ENCODE results near the gene PRRC2B.
"Not testable (repeated sequence)": the region's sequence is repeated elsewhere in the genome, so short reads cannot be mapped to it uniquely, and the experiment has no call there.

Gene PRRC2B

DNA sequence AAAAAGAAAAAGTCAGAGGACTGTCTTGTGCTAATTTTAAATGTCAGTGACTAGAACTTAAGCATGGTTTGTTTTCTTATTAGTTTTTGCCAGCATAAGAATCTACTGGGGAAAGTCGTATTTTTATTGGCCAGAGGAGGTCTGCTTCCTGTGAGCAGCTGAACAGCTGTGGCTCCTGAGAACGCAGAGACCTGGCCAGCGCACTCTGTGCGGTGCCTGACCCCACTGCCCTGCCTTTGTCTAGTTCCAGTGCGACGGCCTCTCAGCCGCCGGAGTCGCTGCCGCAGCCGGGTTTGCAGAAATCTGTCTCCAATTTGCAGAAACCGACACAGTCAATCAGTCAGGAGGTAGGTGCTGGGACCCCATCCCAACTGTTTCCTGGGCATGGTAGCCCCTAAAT lies 42.5 kb downstream of the PRRC2B start:
- DNase-seq (ENCODE audit: low read depth) = no peak

DNA sequence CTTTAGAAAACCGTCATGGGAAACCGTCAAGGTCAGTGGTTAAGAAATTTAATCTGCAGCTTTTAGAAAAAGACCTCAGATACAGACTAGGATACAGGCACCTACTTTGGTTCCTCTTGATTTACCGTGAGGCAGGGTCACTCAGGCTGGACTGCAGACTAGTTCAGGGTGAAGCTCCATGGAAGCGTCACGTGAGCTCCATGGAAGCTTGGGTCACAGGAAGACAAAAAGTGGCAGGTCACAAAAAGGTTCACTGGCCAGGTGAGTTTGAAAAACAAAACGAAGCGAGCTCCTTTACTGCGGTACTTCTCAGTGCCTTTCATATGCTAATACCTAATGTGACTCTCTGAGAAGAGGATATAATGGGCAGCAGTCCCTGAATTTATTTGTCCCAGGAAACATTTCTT lies 43.0 kb downstream of the PRRC2B start:
- no peak for DNase-seq (ENCODE audit: low read depth)

DNA sequence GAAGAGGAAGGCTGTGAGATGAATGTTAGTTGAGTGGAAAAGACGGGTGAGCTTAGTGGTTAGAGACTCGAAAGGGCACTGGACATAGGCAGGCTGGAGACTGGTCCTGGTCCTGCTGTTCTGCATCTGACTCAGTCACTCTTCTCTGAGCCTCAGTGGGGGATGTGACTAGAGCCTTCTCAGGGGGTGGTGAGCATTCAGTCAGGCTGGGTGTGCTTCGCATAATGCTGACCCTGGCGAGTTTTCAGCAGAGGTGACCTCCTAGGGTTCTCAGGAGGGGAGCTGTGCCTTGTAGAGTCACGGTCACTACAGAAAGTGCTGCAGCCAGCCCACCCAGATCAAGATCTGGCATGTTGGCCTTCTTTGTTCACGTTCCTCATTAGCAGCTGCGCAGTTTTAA lies 44.3 kb downstream of the PRRC2B start:
- no peak for DNase-seq (ENCODE audit: low read depth)

DNA sequence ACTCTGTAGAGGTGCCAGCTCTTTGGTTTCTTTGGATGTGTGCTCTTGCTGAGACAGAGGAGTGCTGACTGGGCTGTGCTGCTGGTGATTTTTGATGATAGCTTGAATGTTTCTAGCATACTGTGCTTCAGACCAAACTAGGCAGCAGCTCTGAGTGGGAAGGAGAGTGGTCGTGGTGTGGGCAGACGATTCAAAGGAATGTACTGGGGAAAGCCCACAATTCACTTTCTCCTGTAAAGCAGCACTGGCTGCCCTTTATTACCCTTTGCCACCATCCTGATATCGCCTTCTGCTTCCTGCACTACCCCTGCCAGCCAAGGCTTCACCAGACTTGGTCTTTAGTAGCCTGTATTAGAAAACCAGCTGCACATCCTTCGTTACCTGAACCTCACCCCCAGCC lies 45.3 kb downstream of the PRRC2B start:
- DNase-seq (ENCODE audit: low read depth) = no peak

DNA sequence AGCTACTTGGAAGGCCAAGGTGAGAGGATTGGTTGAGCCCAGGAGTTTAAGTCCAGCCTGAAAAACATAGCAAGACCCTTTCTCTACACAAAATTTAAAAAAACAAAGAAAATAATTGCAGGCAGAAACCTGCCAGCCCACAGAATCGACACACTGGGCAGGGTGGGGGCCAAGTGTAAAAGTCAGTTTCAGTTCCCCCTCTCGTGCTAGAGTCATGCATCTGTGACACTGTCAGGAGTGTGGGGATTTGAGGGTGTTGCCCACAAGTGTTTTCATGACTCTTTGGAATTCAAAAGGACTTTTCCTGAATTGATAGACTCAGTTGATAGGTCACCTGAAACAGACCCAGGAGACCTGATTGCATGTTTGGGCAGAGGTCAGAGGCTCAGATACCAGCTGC lies 47.6 kb downstream of the PRRC2B start:
- DNase-seq (ENCODE audit: low read depth) = no peak

DNA sequence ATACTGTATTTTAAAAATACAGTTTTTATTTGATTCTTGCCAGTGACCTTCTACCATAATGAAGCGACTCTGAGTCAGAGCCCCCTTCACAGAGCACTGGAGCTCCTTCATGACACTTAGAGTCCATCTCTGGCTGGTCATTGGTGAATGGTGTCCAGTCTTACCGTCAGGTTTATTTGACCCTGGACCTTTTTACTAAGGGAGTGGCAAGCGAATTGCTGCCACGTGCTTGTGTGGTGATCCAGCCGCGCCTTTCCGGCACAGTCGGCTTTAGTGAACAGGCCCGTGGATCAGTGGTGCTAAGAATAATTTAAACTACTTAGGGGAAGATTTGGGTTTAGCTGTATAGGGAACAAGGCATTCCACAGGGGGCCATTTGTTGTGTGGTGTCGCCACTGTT lies 48.5 kb downstream of the PRRC2B start:
- no peak for DNase-seq (ENCODE audit: low read depth)

DNA sequence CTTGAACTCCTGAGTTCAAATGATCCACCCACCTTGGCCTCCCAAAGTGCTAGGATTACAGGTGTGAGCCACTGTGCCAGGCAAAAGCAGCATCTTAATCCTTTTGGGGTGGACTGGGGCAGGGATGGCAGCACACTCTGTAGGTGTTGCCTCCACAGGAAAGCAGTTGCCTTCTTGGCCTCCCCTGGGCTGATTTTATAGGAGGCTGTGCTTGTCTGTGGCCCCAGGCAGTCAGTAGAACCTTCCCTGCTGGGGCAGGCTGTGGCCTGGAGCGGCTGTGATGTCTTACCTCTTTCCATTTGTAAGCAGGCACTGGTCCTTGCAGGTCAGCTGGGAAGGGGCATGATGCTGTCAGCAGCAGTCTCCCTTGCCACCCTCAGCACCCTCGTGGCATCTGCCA lies 49.8 kb downstream of the PRRC2B start:
- DNase-seq (ENCODE audit: low read depth) = no peak

DNA sequence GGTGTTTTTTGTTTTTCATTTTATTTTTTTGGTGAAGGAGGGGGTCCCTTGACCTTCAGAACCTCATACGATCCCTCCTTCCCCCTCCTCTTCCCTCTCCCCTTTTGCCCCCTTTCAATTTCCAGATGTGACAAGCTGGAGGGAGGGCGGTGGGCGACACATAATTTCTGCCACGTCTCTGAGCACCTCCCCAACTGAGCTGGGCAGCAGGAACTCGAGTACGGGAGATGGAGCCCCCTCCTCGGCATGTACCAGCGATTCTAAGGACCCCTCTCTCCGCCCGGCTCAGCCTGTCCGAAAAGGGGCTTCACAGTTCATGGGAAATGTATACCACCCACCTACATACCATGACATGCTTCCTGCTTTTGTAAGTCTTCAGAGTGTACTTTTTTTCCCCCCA lies 52.4 kb downstream of the PRRC2B start:
- DNase-seq (ENCODE audit: low read depth) = no peak

DNA sequence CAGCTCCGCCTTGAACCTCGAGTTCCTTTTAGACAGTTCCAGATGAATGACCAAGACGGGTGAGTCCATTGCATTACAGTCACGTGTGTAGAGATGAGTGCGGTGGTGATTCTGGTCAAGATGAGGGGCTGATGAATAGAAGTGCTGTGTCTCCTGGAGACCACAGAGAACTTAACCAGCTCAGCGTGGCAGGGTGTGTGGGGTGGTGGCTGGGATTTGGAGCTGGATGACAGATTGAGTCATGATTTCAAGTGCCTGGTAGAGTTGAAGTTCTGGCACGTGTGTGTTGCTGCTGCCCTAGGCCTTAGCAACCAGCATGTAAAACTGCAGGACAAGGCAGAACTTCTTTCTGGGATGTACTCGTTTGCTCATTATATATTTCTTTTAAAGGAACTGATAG lies 53.3 kb downstream of the PRRC2B start:
- DNase-seq (ENCODE audit: low read depth) = no peak

DNA sequence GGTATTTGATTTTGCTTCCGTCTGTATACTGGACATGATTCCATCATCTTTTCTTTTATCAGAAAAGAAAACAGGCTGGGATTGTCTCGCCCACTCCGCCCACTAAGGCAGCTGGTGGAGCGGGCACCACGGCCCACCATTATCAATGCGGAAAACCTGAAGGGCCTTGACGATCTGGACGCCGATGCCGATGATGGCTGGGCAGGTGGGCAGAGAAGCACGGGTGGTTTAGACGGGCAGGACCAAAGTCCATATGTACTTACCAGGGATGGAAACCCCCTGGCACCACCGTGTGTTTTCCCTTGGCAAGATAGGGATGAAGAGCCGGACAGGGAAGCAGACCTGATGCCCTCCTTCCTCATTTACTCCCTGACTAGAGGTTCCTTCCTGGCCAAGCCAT lies 53.7 kb downstream of the PRRC2B start:
- DNase-seq (ENCODE audit: low read depth) = no peak

DNA sequence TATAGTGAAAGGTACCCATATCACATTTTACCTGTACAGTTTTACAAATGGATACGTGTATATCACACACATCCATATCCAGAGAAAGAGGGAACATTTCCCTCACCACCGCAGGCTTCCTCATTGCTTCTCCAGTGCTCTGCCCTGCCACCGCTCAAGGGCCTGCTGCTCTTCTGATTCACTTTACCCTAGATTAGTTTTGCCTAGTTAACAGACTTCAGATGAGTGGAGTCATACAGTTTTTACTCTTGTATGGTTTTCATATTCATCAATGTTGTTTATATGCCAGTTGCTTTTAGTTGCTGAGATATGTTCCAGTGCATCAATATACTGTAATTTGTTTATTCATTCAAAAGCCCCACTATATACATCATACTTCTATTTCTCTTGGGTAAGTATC lies 54.9 kb downstream of the PRRC2B start:
- DNase-seq (ENCODE audit: low read depth) = no peak

DNA sequence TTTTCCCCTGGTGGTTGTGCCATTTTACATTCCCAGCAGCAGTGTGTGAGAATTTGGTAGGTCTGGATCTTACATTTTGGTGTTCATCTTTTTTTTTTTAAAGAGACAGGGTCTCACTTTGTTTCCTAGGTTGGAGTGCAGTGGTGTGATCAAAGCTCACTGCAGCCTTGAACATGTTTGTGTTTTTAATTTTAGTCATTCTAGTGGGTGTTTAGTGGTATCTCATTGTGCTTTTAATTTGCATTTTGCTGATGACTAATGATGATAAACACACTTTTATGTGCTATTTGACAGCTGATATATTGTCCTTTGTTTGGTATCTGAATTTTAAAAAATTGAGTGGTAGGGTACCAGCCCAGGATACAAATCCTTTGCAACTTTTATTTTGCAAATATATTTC lies 55.4 kb downstream of the PRRC2B start:
- DNase-seq (ENCODE audit: low read depth) = no peak

DNA sequence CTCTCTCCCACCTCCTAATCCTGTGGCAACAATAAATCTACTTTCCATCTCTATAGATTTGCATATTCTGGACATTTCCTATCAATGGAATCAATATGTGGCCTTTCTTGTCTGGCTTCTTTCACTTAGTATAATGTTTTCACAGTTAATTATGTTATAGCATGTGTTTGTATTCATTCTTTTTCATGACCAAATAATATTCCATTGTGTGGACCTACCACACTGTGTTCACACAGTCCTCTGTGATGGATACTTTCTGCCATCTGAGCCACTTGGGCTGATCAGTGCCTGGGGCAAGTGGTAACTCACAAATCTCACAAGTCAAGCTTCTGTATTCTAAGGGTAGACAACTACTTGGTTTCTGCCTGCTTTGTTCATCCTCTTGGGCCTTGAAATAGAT lies 60.1 kb downstream of the PRRC2B start:
- no peak for DNase-seq (ENCODE audit: low read depth)

DNA sequence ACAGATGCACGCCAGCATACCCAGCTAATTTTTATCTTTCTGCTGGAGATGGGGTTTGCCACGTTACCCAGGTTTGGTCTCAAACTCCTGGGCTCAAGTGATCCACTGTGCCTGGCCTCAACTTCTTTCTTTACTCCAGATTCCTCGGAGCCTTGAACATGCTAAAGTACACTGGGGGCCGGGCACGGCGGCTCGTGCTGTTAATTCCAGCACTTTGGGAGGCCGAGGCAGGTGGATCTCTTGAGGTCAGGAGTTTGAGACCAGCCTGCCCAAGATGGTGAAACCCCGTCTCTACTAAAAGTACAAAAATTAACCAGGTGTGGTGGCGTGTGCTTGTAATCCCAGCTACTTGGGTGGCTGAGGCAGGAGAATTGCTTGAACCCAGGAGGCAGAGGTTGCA lies 61.8 kb downstream of the PRRC2B start:
- not testable (repeated sequence) for DNase-seq (ENCODE audit: low read depth)

DNA sequence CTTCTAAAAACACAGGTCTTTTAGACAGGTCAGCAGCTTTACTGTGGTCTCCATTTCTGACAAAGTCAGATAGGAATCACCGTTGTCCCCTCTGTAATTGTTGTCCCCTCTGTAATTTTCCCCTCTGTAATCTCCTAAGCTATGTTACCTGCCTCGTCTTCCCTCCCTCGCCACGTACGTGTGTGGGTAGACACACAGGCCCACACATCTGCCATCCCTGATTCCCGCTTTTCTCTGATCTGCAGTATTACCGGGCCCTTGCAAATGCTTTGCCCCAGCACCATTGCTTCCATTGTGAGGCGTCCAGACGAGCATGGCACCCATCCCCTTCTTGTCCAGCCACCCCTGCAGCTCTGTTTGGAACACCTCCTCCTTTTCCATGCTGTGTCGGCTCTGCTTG lies 63.9 kb downstream of the PRRC2B start:
- DNase-seq (ENCODE audit: low read depth) = no peak

DNA sequence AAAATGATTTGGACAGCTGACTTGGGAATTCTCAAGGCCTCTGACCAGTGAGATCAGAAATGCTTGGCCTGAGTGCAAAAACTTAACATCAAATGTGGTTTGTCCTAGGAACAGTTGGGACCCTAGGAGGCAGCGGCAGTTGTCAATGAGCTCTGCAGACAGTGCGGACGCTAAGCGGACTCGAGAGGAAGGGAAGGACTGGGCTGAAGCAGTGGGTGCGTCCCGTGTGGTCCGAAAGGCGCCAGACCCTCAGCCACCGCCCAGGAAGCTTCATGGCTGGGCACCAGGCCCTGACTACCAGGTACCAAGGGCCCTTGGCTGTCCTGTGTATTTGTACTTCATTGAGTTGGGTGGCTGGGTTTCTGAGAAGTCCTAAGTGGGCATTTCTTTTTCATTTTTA lies 65.2 kb downstream of the PRRC2B start:
- DNase-seq (ENCODE audit: low read depth) = no peak

DNA sequence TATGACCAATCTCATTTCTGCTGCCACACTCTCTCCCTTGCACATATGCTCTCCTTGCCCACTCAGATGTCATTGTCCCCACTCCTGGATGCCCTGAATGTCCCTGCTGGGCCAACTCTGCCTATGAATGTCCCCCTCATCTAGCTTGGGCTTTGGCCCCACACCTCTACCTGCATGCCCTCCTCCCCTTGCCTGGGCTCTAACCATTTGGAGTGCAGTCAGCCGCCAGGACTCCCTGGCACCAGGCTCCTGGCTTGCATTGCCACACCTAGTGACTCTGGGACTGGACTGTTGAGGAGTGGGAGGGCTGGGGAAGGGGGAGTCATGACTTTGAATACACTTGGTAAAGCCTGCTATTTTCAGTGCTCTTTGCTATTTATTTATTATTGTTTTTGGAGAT lies 67.3 kb downstream of the PRRC2B start:
- no peak for DNase-seq (ENCODE audit: low read depth)

DNA sequence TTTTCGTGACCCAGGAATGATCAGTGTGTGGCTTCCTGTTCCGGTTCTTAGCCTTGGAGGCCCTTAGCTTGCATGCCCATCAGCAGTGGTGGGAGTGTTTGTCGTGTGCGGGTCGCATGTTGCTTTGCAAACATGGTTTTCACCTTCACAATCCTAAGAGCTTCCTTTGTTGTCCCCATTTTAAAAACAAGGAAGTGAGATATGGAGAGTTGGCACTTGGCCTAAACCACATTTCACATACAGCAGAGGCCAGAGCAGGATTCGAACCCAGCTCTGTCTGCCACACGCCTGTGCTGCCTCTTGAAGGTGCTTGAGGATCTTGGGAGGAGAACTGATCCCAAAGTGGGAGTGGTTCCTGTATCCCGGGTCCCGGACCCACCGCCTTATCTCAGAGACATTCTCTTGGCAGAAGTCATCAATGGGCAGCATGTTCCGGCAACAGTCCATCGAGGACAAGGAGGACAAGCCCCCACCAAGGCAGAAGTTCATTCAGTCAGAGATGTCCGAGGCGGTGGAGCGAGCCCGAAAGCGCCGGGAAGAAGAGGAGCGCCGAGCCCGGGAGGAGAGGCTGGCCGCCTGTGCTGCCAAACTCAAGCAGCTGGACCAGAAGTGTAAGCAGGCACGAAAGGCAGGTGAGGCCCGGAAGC lies 70.6 kb downstream of the PRRC2B start:
- no peak for DNase-seq (ENCODE audit: low read depth)

DNA sequence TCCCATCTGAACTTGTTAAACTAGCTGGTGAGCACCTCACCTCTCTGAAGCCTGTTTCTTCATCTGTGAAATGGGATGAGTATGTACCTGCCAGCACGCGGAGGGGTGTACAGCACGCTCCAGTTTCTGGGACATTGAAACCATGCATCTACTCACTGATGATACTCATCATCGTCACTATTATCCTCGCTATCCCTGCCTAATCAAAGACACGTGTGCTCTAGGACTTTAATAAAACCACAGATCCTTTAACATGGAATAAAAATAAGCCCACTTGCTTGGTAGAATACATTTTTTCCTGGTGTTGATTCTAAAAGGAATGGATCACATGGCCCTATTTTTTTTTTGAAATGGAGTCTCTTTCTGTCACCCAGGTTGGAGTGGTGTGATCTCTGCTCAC lies 71.5 kb downstream of the PRRC2B start:
- no peak for DNase-seq (ENCODE audit: low read depth)

DNA sequence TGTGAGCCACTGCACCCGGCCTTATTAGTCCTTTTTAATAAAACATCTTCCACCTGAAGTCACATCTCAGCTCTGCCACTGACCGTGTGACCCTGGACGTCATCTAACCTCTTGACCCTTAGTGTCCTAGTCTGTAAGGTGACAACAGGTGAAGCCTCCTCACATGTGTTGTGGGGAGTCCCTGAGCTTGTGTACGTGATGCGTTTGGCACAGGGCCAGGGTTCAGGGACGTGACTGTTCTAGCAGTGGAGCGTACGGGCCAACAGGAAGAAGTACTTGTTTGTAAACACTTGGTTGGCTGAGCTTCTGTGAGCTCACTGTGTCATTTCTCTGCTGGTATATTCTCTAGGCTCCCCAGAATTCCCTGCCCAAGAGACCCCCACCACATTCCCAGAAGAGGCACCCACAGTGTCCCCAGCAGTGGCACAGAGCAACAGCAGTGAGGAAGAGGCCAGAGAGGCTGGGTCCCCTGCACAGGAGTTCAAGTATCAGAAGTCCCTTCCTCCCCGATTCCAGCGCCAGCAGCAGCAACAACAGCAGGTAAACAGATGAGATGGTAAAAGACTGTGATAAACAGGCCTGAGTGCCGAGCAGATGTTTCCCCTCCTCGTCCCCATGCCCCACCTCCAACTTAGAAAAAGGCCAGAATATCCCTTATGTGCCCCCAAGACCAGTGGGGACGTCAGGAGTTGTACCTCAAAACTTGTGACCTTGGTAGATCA lies 73.5 kb downstream of the PRRC2B start:
- no peak for DNase-seq (ENCODE audit: low read depth)

DNA sequence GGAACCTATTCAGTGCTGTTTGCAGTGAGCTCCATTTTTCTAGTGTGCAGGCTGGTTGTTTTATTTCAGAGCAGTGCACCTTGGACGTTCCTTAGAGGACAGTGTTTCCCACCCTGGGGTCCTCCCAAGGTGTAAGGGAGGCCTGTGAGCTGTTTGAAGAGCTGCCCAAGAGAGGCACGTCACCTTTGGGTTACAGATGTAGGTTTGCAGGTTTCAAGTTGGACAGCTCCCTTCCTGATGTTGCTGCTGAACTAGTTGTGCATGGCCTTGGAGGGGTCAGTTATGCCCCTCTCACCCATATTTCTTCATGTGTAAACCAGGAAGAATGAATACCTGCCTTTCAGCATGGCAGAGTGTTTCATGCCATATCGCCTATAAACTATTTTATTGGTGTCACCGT lies 74.1 kb downstream of the PRRC2B start:
- no peak for DNase-seq (ENCODE audit: low read depth)

DNA sequence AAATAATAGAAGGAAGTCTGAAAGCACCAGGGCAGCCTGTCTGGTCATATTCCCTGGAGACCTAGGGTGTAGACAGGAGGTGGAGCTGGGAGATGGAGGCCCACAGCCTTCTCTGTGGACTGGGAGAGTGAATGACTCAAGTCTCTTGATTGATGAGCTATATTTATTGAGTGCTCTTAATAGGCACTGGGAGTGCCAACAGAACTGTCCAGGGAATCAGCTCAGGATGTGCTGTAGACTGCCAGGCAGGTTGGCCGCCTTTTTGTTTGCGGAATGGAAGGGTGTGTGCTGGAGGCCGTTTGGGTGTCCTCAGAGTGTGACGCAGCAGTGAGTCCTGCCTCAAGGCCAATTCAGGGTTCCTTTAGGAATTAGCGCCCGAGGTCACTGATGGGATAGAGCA lies 75.5 kb downstream of the PRRC2B start:
- no peak for DNase-seq (ENCODE audit: low read depth)

DNA sequence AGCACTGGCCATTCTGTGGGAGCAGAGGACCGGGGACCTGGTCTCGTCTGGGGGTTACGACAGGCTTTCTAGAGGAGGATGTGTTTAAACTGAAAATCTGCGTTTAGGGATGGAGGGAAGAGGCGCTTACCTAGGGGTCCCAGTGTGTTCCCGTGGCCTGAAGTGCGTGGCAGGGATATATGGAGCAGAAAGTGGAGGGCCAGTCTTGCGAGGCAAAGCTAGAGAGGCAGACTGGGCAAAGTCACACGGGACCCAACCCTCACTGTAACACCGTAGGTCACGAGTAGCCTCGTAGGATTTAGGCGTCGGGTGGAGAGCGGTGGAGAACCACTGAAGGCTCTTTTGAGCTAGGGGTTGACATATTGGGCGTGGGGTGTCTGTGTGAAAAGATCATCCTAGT lies 76.1 kb downstream of the PRRC2B start:
- no peak for DNase-seq (ENCODE audit: low read depth)

DNA sequence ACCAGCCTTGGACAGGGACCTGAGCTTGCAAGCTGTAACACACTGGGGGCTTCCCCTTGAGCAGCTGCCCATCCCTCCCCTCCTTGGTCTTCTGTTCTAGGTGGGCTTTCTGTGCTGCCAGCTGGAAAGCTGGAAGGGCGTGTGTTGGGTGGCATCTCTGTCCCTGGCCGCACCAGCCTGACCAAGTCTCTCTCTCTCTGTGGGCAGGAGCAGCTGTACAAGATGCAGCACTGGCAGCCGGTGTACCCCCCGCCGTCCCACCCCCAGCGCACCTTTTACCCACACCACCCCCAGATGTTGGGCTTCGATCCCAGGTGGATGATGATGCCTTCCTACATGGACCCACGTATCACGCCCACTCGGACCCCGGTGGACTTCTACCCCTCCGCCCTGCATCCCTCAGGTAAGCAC lies 76.7 kb downstream of the PRRC2B start:
- DNase-seq (ENCODE audit: low read depth) = no peak
